ENCODE results near the gene PHTF1.

PHTF1 gene

GRCh38 chr1:113779542-113779941 lies 20.3 kb upstream of the PHTF1 start:
- Histone ChIP-seq H3K27ac (ENCODE audit: insufficient read depth in 1 of 2, low read depth in 1 of 2, low read length in 2 of 2, poor library complexity in 1 of 2, severe bottlenecking in 2 of 2) (no peak overlapping the region), H3K27me3 (replicated peaks in 2 of 5; ENCODE audit: control insufficient read depth in 4 of 5, insufficient read depth in 5 of 5, low read length in 4 of 5) (no peaks in the 10 kb centered on the region), H3K36me3 (ENCODE audit: control insufficient read depth in 4 of 4, insufficient read depth in 4 of 4, low read length in 3 of 4) (peaks cover 5 to 16% (median 9%) of the 10 kb centered on the region in 4 experiments), H3K9me3 (ENCODE audit: control extremely low read depth in 1 of 5, control insufficient read depth in 4 of 5, insufficient read depth in 2 of 5, low read depth in 1 of 5, low read length in 4 of 5) (no peaks in the 10 kb centered on the region), H3K4me1 (ENCODE audit: control extremely low read depth in 1 of 4, control insufficient read depth in 4 of 4, insufficient read depth in 4 of 4, low read length in 3 of 4) (peaks cover 37 to 56% (median 49%) of the 10 kb centered on the region in 4 experiments), H3K4me3 (ENCODE audit: control insufficient read depth in 1 of 7, extremely low read depth in 1 of 7, insufficient read depth in 4 of 7, low read depth in 2 of 7, low read length in 6 of 7) (peak overlapping the region in 1 of 7 experiments; percentile 18)
- no peak for DNase-seq
- CTCF ChIA-PET: interaction anchor here (1.9 kb wide), 1 partner anchor 17 kb away, joined by 3 read pairs; no protein-coding TSS in a partner anchor
- 100% methylated on average over 6 of the region's 6 CpGs for WGBS (ENCODE audit: insufficient coverage)
- POLR2A ChIA-PET: no interaction called here

DNA sequence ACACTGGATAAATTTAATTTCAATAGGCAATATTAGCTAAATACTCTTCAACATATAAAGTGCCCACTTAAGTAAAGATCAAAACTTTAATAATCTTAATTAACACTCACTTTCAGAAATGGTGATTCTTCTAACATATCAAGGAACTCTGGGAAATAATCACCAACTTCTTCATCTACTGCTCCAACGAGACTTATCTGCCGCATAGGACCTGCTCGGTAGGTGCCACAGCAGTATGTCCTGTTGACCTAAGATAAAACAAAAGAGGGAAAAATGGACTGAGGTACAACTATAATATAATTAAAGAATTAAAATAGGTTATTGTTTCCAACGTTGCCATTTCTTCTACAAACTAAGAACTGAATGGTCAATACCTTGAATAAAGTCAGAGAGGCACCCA lies 18.3 kb upstream of the PHTF1 start:
- CTCF ChIA-PET: interaction anchor here (0.7 to 2.2 kb wide), 3 partner anchors 22 to 123 kb away, joined by 3 to 6 read pairs (median 4); no protein-coding TSS in a partner anchor
- Histone ChIP-seq H3K4me1 (ENCODE audit: control extremely low read depth in 1 of 4, control insufficient read depth in 4 of 4, insufficient read depth in 4 of 4, low read length in 3 of 4) (peaks cover 22 to 36% (median 30%) of the 10 kb centered on the region in 4 experiments), H3K36me3 (ENCODE audit: control insufficient read depth in 4 of 4, insufficient read depth in 4 of 4, low read length in 3 of 4) (peaks cover 5 to 19% (median 11%) of the 10 kb centered on the region in 4 experiments), H3K27ac (ENCODE audit: insufficient read depth in 1 of 2, low read depth in 1 of 2, low read length in 2 of 2, poor library complexity in 1 of 2, severe bottlenecking in 2 of 2) (no peak overlapping the region), H3K27me3 (replicated peaks in 2 of 5; ENCODE audit: control insufficient read depth in 4 of 5, insufficient read depth in 5 of 5, low read length in 4 of 5) (no peaks in the 10 kb centered on the region), H3K4me3 (ENCODE audit: control insufficient read depth in 1 of 7, extremely low read depth in 1 of 7, insufficient read depth in 4 of 7, low read depth in 2 of 7, low read length in 6 of 7) (no peak overlapping the region), H3K9me3 (ENCODE audit: control extremely low read depth in 1 of 5, control insufficient read depth in 4 of 5, insufficient read depth in 2 of 5, low read depth in 1 of 5, low read length in 4 of 5) (no peaks in the 10 kb centered on the region)
- POLR2A ChIA-PET: no interaction called here
- no peak for DNase-seq
- no CpG with 5 or more reads among the region's 4 CpGs for WGBS (ENCODE audit: insufficient coverage)

DNA sequence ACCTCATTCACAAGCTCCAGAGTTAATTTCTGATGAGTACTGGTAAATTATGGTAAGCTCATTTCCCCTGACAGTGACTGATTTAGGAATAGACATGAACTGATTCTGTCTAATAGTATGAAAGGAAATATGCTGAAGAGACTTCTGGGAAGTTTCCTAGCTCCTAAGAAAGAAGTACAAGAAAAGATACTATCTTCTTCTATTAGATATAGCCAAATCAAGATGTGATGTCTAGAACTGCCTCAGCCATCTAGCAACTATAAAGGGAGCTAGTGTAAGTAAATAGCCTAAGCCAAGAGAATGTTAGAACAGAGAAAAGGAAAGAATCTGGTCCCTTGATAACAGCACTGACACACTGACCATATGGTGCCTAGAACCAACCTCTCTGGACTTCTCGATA lies 10.7 kb upstream of the PHTF1 start:
- Histone ChIP-seq H3K36me3 (ENCODE audit: control insufficient read depth in 4 of 4, insufficient read depth in 4 of 4, low read length in 3 of 4) (peaks cover 12 to 45% (median 27%) of the 10 kb centered on the region in 4 experiments), H3K27me3 (replicated peaks in 2 of 5; ENCODE audit: control insufficient read depth in 4 of 5, insufficient read depth in 5 of 5, low read length in 4 of 5) (no peaks in the 10 kb centered on the region), H3K4me3 (ENCODE audit: control insufficient read depth in 1 of 7, extremely low read depth in 1 of 7, insufficient read depth in 4 of 7, low read depth in 2 of 7, low read length in 6 of 7) (no peak overlapping the region), H3K9me3 (ENCODE audit: control extremely low read depth in 1 of 5, control insufficient read depth in 4 of 5, insufficient read depth in 2 of 5, low read depth in 1 of 5, low read length in 4 of 5) (no peaks in the 10 kb centered on the region), H3K4me1 (ENCODE audit: control extremely low read depth in 1 of 4, control insufficient read depth in 4 of 4, insufficient read depth in 4 of 4, low read length in 3 of 4) (peaks cover 1 to 21% (median 7%) of the 10 kb centered on the region in 4 experiments), H3K27ac (ENCODE audit: insufficient read depth in 1 of 2, low read depth in 1 of 2, low read length in 2 of 2, poor library complexity in 1 of 2, severe bottlenecking in 2 of 2) (no peak overlapping the region)
- WGBS (ENCODE audit: insufficient coverage): no CpG with 5 or more reads among the region's 1 CpG
- POLR2A ChIA-PET: interaction anchor here (0.5 kb wide), 1 partner anchor 13 kb away, joined by 3 read pairs; no protein-coding TSS in a partner anchor
- DNase-seq: no peak
- CTCF ChIA-PET: interaction anchor here (0.5 to 2.2 kb wide), 7 partner anchors 10 to 118 kb away, joined by 3 to 10 read pairs (median 4); partner anchors contain the start of gene PHTF1

GRCh38 chr1:113769601-113769970 lies 10.3 kb upstream of the PHTF1 start:
- Histone ChIP-seq H3K9me3 (ENCODE audit: control extremely low read depth in 1 of 5, control insufficient read depth in 4 of 5, insufficient read depth in 2 of 5, low read depth in 1 of 5, low read length in 4 of 5) (no peaks in the 10 kb centered on the region), H3K4me3 (ENCODE audit: control insufficient read depth in 1 of 7, extremely low read depth in 1 of 7, insufficient read depth in 4 of 7, low read depth in 2 of 7, low read length in 6 of 7) (no peak overlapping the region), H3K27ac (ENCODE audit: insufficient read depth in 1 of 2, low read depth in 1 of 2, low read length in 2 of 2, poor library complexity in 1 of 2, severe bottlenecking in 2 of 2) (no peak overlapping the region), H3K27me3 (replicated peaks in 2 of 5; ENCODE audit: control insufficient read depth in 4 of 5, insufficient read depth in 5 of 5, low read length in 4 of 5) (no peaks in the 10 kb centered on the region), H3K4me1 (ENCODE audit: control extremely low read depth in 1 of 4, control insufficient read depth in 4 of 4, insufficient read depth in 4 of 4, low read length in 3 of 4) (peaks cover 1 to 22% (median 7%) of the 10 kb centered on the region in 4 experiments), H3K36me3 (ENCODE audit: control insufficient read depth in 4 of 4, insufficient read depth in 4 of 4, low read length in 3 of 4) (peaks cover 12 to 46% (median 29%) of the 10 kb centered on the region in 4 experiments)
- ChIA-PET POLR2A (no interaction called here), CTCF (interaction anchor here (0.6 to 2.2 kb wide), 3 partner anchors 9 to 162 kb away, joined by 3 to 10 read pairs (median 3); no protein-coding TSS in a partner anchor)
- no peak for DNase-seq

- H3K4me1 ChIP-seq (ENCODE audit: control extremely low read depth in 1 of 4, control insufficient read depth in 4 of 4, insufficient read depth in 4 of 4, low read length in 3 of 4): peaks cover 1 to 22% (median 7%) of the 10 kb centered on the region in 4 experiments
- H3K4me3 ChIP-seq (ENCODE audit: control insufficient read depth in 1 of 7, extremely low read depth in 1 of 7, insufficient read depth in 4 of 7, low read depth in 2 of 7, low read length in 6 of 7): peak overlapping the region in 3 of 7 experiments; percentile 29 to 43 (median 33)
- peak in 2 of 3 donors; percentile 43 to 55 for DNase-seq
- peak overlapping the region in 1 of 2 experiments; percentile 29 for H3K27ac ChIP-seq (ENCODE audit: insufficient read depth in 1 of 2, low read depth in 1 of 2, low read length in 2 of 2, poor library complexity in 1 of 2, severe bottlenecking in 2 of 2)
- peaks cover 12 to 45% (median 28%) of the 10 kb centered on the region in 4 experiments for H3K36me3 ChIP-seq (ENCODE audit: control insufficient read depth in 4 of 4, insufficient read depth in 4 of 4, low read length in 3 of 4)
- no peaks in the 10 kb centered on the region for H3K9me3 ChIP-seq (ENCODE audit: control extremely low read depth in 1 of 5, control insufficient read depth in 4 of 5, insufficient read depth in 2 of 5, low read depth in 1 of 5, low read length in 4 of 5)
- WGBS (ENCODE audit: insufficient coverage): 64% methylated on average over 1 of the region's 1 CpG
- POLR2A ChIA-PET: interaction anchor here (0.7 kb wide), 1 partner anchor 9 kb away, joined by 4 read pairs; no protein-coding TSS in a partner anchor
- CTCF ChIA-PET: interaction anchor here (0.6 to 2.2 kb wide), 4 partner anchors 9 to 163 kb away, joined by 3 to 10 read pairs (median 4); partner anchors contain the start of genes PHTF1 and RSBN1
- H3K27me3 ChIP-seq (replicated peaks in 2 of 5; ENCODE audit: control insufficient read depth in 4 of 5, insufficient read depth in 5 of 5, low read length in 4 of 5): no peaks in the 10 kb centered on the region
These were observed 9.8 kb upstream of the PHTF1 start for GRCh38 chr1:113768916-113769600.

GRCh38 chr1:113765306-113766230 lies 6.3 kb upstream of the PHTF1 start:
- Histone ChIP-seq H3K4me3 (ENCODE audit: control insufficient read depth in 1 of 7, extremely low read depth in 1 of 7, insufficient read depth in 4 of 7, low read depth in 2 of 7, low read length in 6 of 7) (no peak overlapping the region), H3K9me3 (ENCODE audit: control extremely low read depth in 1 of 5, control insufficient read depth in 4 of 5, insufficient read depth in 2 of 5, low read depth in 1 of 5, low read length in 4 of 5) (no peaks in the 10 kb centered on the region), H3K4me1 (ENCODE audit: control extremely low read depth in 1 of 4, control insufficient read depth in 4 of 4, insufficient read depth in 4 of 4, low read length in 3 of 4) (peaks cover 4 to 37% (median 14%) of the 10 kb centered on the region in 4 experiments), H3K27me3 (replicated peaks in 2 of 5; ENCODE audit: control insufficient read depth in 4 of 5, insufficient read depth in 5 of 5, low read length in 4 of 5) (no peaks in the 10 kb centered on the region), H3K27ac (ENCODE audit: insufficient read depth in 1 of 2, low read depth in 1 of 2, low read length in 2 of 2, poor library complexity in 1 of 2, severe bottlenecking in 2 of 2) (no peak overlapping the region), H3K36me3 (ENCODE audit: control insufficient read depth in 4 of 4, insufficient read depth in 4 of 4, low read length in 3 of 4) (peaks cover 12 to 47% (median 28%) of the 10 kb centered on the region in 4 experiments)
- ChIA-PET CTCF (no interaction called here), POLR2A (no interaction called here)
- WGBS (ENCODE audit: insufficient coverage): 100% methylated on average over 1 of the region's 2 CpGs
- no peak for DNase-seq
